ENCODE results near the gene ARPC4. TPM values are rescaled to one million over a fixed set of nuclear protein-coding genes. Genes with fewer than 3 reads are reported as not detected.

Gene ARPC4
- total RNA-seq, 4 donors from 2014 or later: 129 to 191 (median 164) TPM

DNA sequence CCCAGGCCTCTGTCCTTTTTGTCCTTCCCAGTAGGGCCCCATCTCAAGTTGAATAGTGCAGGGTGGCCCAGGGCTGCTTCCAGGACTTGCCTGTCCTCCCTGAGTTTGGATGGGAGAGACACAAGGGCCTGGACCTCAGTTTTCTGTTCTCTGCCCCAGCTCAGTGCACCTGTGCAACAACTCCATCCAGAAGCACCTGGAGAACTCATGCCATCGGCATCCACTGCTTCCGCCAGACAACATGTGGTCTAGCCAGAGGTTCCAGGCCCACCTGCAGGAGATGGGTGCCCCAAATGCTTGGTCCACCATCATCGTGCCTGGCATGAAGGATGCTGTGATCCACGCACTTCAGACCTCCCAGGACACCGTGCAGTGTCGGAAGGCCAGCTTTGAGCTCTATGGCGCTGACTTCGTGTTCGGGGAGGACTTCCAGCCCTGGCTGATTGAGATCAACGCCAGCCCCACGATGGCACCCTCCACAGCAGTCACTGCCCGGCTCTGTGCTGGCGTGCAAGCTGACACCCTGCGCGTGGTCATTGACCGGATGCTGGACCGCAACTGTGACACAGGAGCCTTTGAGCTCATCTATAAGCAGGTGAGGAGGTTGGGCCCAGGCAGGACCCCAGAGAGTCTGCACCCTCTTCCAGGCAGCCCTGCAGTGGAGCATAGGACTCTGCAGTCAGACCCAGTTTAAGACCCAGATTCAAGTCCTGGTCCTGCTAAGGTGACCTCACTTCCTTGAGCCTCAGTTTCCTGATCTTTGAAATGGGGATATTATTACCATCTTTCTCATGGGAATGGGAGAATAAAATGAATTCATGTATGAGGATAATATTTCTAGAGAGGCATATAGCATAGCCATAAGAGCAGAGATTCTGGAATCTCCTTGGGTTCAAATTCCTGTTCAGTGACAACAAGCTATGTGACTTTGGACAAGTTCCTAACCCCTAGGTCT, 36.2 kb downstream of the ARPC4 start:
- peaks cover 17 to 77% (median 61%) of the 10 kb centered on the region in 4 donors for H3K36me3 ChIP-seq
- no peaks in the 10 kb centered on the region for H3K27me3 ChIP-seq
- no peak for DNase-seq (ENCODE audit: extremely low spot score)

DNA sequence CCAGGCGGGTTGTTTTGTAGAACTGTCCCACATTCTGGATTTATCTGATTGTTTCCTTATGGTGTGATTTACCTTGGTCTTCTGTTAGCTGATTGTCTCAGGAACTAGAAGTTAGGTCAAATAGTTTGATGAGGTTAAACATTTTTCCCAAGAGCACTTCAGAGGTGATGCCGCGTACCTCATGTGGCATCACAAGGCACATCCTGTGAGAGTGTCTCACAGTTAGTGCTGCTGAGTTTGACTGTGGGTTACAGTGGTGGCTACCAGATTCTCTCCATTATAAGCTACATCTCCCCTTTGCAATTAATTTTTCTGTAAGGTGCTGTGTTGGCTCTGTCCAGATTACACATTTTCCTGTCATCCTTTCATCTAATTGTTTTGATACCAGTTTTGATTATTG, 38.4 kb downstream of the ARPC4 start:
- DNase-seq (ENCODE audit: extremely low spot score): no peak
- H3K27ac ChIP-seq (replicated peaks in 1 of 4): no peak overlapping the region
- no peaks in the 10 kb centered on the region for H3K4me1 ChIP-seq
- whole genome bisulfite sequencing: 94% methylated on average over 3 of the region's 3 CpGs
- TF ChIP-seq EP300 (IDR thresholded peaks at IDR 0.05): no peak
- TF ChIP-seq, protein P1, sequence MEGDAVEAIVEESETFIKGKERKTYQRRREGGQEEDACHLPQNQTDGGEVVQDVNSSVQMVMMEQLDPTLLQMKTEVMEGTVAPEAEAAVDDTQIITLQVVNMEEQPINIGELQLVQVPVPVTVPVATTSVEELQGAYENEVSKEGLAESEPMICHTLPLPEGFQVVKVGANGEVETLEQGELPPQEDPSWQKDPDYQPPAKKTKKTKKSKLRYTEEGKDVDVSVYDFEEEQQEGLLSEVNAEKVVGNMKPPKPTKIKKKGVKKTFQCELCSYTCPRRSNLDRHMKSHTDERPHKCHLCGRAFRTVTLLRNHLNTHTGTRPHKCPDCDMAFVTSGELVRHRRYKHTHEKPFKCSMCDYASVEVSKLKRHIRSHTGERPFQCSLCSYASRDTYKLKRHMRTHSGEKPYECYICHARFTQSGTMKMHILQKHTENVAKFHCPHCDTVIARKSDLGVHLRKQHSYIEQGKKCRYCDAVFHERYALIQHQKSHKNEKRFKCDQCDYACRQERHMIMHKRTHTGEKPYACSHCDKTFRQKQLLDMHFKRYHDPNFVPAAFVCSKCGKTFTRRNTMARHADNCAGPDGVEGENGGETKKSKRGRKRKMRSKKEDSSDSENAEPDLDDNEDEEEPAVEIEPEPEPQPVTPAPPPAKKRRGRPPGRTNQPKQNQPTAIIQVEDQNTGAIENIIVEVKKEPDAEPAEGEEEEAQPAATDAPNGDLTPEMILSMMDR (IDR thresholded peaks at IDR 0.05): no peak
- no peak for TF ChIP-seq POLR2A (IDR thresholded peaks at IDR 0.05; ENCODE audit: low read depth)
- TF ChIP-seq POLR2AphosphoS5 (IDR thresholded peaks at IDR 0.05): no peak
- no peaks in the 10 kb centered on the region for H3K9me3 ChIP-seq
- intact Hi-C loops (cut with DNase I): no loop called here
- no peak overlapping the region for H3K4me3 ChIP-seq
- no peaks in the 10 kb centered on the region for H3K27me3 ChIP-seq
- peaks cover 33 to 92% (median 83%) of the 10 kb centered on the region in 4 donors for H3K36me3 ChIP-seq

More for the DNA sequence above, 36.2 kb downstream of the ARPC4 start:
- no peaks in the 10 kb centered on the region for H3K9me3 ChIP-seq
- intact Hi-C loops (cut with DNase I): no loop called here
- H3K4me1 ChIP-seq: no peaks in the 10 kb centered on the region
- H3K27ac ChIP-seq (replicated peaks in 1 of 4): no peak overlapping the region
- H3K4me3 ChIP-seq: no peak overlapping the region
- WGBS: 95% methylated on average over 4 of the region's 17 CpGs
- TF ChIP-seq POLR2A (IDR thresholded peaks at IDR 0.05; ENCODE audit: low read depth) (no peak), EP300 (IDR thresholded peaks at IDR 0.05) (no peak), POLR2AphosphoS5 (IDR thresholded peaks at IDR 0.05) (no peak)
- TF ChIP-seq, protein P1 (IDR thresholded peaks at IDR 0.05): no peak

DNA sequence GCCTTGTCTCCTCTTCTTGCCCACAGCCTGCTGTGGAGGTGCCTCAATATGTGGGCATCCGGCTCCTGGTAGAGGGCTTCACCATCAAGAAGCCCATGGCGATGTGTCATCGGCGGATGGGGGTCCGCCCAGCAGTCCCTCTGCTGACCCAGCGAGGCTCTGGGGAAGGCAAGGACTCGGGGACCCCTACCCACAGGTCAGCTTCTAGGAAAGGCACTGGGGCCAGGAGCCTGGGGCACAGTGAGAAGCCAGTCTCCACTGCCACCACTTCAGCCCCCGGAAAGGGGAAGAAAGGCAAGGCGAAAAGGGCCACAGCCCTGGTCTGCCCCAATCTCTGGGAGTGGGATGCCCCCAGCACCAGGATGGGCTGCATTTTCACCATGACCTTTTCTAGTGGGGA, 40.2 kb downstream of the ARPC4 start:
- Histone ChIP-seq H3K4me3 (no peak overlapping the region), H3K27me3 (no peaks in the 10 kb centered on the region), H3K36me3 (peaks cover 38 to 97% (median 83%) of the 10 kb centered on the region in 4 donors), H3K9me3 (no peaks in the 10 kb centered on the region), H3K4me1 (no peaks in the 10 kb centered on the region), H3K27ac (replicated peaks in 1 of 4) (no peak overlapping the region)
- 92% methylated on average over 9 of the region's 9 CpGs for WGBS
- intact Hi-C loops (cut with DNase I): no loop called here
- no peak for DNase-seq (ENCODE audit: extremely low spot score)
- no peak for TF ChIP-seq POLR2A (IDR thresholded peaks at IDR 0.05; ENCODE audit: low read depth)
- TF ChIP-seq, protein P1 (IDR thresholded peaks at IDR 0.05): no peak

DNA sequence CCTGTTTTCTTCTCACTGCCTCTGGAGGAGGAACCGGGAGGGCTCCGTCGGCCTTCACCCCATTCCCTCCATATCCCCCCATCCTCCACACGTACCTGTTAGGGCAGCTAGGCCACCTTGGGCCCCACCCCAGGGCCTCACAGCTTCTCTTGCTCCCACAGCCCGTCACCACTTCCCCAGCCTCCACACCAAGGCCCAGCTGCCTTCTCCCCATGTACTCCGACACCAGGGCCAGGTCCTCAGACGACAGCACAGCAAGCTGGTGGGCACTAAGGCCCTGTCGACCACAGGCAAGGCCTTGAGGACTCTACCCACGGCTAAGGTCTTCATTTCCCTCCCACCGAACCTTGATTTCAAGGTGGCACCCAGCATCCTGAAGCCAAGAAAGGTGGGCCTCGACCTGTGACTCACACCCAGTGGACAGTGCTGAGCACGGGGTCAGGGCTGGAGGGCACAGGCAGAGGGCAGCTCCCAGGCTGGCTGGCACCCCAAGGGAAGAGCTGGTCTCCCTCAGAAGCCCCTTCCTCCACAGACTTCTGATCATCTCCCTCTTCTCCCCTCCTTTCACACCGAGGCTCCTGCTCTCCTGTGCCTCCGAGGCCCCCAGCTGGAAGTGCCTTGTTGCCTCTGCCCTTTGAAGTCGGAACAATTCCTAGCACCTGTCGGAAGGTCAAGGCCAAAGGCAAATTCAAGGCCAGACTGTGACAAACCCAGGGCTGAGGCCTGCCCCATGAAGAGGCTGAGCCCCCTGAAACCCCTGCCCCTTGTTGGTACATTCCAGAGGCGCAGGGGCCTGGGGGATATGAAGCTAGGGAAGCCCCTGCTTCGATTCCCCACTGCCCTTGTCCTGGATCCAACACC, 41.9 kb downstream of the ARPC4 start:
- Histone ChIP-seq H3K9me3 (no peaks in the 10 kb centered on the region), H3K4me3 (no peak overlapping the region), H3K36me3 (peaks cover 29 to 97% (median 84%) of the 10 kb centered on the region in 4 donors), H3K4me1 (no peaks in the 10 kb centered on the region), H3K27ac (replicated peaks in 1 of 4) (no peak overlapping the region), H3K27me3 (no peaks in the 10 kb centered on the region)
- TF ChIP-seq EP300 (IDR thresholded peaks at IDR 0.05) (no peak), POLR2A (IDR thresholded peaks at IDR 0.05; ENCODE audit: low read depth) (no peak), POLR2AphosphoS5 (IDR thresholded peaks at IDR 0.05) (no peak)
- TF ChIP-seq, protein P1 (IDR thresholded peaks at IDR 0.05): no peak
- DNase-seq (ENCODE audit: extremely low spot score): no peak
- 84% methylated on average over 12 of the region's 18 CpGs for WGBS
- intact Hi-C loops (cut with DNase I): no loop called here

All from esophagus muscularis mucosa (tissue), 4 donors.